GM13977 (cell line): ENCODE measurements around the gene AKAP6.

ENCODE experiments used
- DNase-seq: peaks from one replicate; pipeline ENCODE4 v3.0.0; 2012; ENCODE audit warnings: low spot score
- in situ Hi-C: fragments of 300-500 bp; cut with MboI; formaldehyde crosslinking; loops from one replicate; pipeline ENCODE4 v1.12.0; 2022; ENCODE audit warnings: low sequenced_read_pairs, low pct_unique_long_range_greater_than_20kb, mixed read lengths, inconsistent platforms; ENCODE audit not compliant: unreplicated experiment
- TF ChIP-seq, protein P1 (sequence below): IDR thresholded peaks from 2 replicates; pipeline ENCODE4 v1.5.1; 2012; ENCODE audit warnings: mild to moderate bottlenecking, control low read depth; ENCODE audit not compliant: insufficient read depth; ENCODE audit errors: extremely low read depth, missing control alignments

The AKAP6 gene

DNA sequence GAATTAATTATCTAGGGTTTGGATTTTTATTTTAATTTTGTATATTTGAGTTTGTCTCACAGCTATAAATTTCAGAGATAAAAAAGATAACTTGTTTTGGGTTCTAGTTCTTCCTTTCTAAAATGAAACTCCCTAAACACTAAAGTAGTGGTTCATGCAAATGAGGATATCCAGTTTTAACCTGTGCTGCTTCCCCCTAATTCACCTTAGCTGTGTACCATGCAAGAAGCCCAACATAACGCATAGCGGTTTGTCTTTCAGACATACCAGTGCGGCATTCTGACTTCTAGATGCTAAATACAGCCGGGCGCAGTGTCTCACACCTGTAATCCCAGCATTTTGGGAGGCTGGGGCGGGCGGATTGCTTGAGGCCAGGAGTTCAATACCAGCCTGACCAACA, 320.9 kb downstream of the AKAP6 start:
- DNase-seq = no peak
- in situ Hi-C loops = no loop called here
- TF ChIP-seq, protein P1, sequence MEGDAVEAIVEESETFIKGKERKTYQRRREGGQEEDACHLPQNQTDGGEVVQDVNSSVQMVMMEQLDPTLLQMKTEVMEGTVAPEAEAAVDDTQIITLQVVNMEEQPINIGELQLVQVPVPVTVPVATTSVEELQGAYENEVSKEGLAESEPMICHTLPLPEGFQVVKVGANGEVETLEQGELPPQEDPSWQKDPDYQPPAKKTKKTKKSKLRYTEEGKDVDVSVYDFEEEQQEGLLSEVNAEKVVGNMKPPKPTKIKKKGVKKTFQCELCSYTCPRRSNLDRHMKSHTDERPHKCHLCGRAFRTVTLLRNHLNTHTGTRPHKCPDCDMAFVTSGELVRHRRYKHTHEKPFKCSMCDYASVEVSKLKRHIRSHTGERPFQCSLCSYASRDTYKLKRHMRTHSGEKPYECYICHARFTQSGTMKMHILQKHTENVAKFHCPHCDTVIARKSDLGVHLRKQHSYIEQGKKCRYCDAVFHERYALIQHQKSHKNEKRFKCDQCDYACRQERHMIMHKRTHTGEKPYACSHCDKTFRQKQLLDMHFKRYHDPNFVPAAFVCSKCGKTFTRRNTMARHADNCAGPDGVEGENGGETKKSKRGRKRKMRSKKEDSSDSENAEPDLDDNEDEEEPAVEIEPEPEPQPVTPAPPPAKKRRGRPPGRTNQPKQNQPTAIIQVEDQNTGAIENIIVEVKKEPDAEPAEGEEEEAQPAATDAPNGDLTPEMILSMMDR = no peak

DNA sequence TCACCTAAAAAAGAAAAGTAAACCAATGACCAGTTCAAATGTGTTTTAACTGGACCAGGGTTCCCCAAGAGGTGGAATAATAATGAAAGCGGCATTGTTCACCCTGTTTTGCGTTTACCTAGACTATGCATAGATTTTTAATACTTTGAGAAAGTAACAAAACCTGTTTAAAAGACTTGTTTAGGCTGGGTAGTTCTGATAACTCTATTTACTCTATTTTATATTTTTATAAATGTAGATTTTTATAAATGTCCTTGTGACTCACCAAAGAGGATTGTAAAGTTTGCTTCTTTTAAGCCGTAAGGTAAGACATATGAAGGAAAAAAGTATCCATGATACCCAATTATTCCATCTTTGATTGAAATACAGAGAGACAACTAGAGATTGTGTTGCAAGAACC, 321.6 kb downstream of the AKAP6 start:
- TF ChIP-seq, protein P1 = no peak
- in situ Hi-C loops = no loop called here
- no peak for DNase-seq

DNA sequence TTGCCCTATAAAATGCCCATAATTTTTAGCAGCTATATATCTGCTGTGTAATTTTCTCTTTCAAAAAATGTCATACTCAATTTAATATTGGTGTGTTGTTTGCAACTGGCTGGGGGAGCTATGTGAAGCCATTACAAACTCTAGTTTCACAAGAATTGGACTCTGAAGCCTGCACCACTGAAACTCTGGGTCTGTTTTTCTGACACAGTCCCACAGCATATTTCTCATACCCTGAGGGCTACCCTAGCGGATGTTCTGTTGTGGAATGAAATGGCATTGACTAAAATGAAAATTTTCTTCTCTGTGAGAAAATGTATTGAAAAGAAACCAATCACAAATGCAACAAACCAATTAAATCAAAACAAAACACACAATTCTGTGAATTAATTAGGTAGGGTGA, 325.0 kb downstream of the AKAP6 start:
- no peak for DNase-seq
- TF ChIP-seq, protein P1 = no peak
- in situ Hi-C loops = no loop called here

DNA sequence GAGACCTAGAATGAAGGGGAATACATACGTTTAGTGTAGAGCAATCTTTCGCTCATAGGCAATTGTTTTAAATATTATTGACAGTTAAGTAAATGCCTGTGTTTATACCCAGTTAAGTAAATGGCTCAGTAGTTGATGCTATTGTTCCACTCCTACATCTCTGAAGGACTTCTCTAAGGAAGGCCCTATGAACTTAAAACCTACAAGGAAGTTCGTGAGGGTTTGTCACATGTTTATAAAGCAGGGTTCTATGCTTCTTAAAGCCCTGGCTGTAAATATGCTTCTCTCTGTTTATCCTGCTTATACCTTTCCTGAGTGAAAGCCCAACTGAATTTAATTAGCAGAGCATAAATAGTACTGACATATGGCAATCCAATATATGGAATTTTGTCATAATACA, 327.5 kb downstream of the AKAP6 start:
- in situ Hi-C loops = no loop called here
- no peak for DNase-seq
- TF ChIP-seq, protein P1 = no peak

DNA sequence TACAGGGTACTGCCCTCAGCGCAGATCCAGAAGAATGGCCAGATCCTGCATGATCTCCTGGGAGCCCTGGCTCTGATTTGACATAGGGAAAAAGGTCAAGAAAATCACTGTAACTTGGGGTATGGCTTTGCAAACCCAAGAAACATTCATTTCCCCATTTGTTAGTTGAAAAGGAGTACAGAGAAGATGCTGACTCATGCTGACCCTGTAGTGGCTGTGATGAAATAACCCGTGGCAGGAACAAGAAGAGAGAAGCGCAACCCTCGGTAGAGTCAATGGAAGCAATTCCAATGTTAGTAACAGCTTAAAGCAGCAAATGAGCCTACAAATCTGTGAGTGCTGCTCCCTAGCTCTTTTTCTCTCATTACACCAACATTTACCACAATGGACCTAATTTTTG, 328.0 kb downstream of the AKAP6 start:
- in situ Hi-C loops = no loop called here
- TF ChIP-seq, protein P1 = no peak
- no peak for DNase-seq

DNA sequence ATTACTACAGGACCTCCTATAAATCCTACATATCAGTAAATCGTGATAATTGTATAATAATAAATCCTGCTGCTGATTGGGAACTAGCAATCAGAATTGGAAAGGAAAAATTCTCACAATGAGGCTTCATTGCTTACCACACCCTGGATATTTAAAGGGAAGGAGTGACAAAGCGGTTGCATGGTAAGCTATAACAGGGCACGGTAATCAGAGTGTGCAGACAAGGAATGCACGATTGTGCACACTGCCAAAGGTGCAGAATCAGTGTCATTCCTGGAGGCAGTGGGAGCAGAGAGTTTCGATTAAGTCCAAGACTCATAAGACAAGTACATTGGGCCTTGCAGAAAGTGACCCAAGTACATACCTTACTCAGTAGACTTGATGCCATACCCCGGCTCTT, 332.1 kb downstream of the AKAP6 start:
- in situ Hi-C loops = no loop called here
- no peak for DNase-seq
- TF ChIP-seq, protein P1 = no peak

DNA sequence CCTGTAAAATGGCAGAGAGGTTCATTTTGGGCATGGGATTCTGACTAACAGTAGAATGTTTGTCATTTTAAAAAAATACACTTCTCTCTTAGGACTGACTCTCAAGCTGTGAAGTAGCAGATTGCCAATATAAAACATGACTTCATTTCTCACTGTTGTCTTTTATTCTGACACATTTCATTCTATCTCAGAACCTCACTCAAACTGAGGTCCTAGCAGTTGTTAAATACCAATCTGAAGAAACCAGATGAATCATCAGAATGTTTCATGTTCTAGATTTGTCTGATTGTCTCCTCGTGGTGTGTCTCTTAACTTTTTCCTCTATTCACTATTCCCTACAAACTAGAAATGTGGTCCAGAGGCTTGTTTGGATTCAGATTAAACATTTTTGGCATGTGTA, 333.1 kb downstream of the AKAP6 start:
- no peak for DNase-seq
- in situ Hi-C loops = no loop called here
- TF ChIP-seq, protein P1 = no peak
